GM12892 (cell line): ENCODE data around the gene KCNMB4. TPM values are rescaled to one million over a fixed set of nuclear protein-coding genes. Genes with fewer than 3 reads are reported as not detected.
A peak's percentile ranks its signal among the peaks of the same experiment; 100 is the strongest.

ENCODE experiments used
- DNase-seq: peaks from one replicate; pipeline ENCODE4 v3.0.0; 2011; ENCODE audit not compliant: insufficient read length
- FAIRE-seq: peaks from 2 replicates; lab custom pipeline; 2011; peaks lifted over from hg19 to GRCh38; lab: Jason Lieb, UNC
- POLR2A ChIP-seq: IDR thresholded peaks from 2 replicates; pipeline ENCODE4 v1.6.1; 2011; ENCODE audit warnings: low read depth, low read length, control low read depth
- POLR2AphosphoS5 ChIP-seq: IDR thresholded peaks from 2 replicates; pipeline ENCODE4 v1.6.1; 2011; ENCODE audit warnings: low read depth, low read length, control low read depth
- TAF1 ChIP-seq: IDR thresholded peaks from 2 replicates; pipeline ENCODE4 v1.6.1; 2011; ENCODE audit warnings: low read depth, mild to moderate bottlenecking, control low read depth, low read length, borderline replicate concordance
- polyA plus RNA-seq: library from polyadenylated mRNA; unstranded; fragments of >200 nt; gene quantifications from one replicate; pipeline ENCODE4 v1.2.1, GENCODE V29; 2012; ENCODE audit warnings: missing spikeins, inconsistent platforms; ENCODE audit not compliant: missing spikeins

The KCNMB4 gene, protein sequence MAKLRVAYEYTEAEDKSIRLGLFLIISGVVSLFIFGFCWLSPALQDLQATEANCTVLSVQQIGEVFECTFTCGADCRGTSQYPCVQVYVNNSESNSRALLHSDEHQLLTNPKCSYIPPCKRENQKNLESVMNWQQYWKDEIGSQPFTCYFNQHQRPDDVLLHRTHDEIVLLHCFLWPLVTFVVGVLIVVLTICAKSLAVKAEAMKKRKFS
- polyA plus RNA-seq, result 0.06 TPM

DNA sequence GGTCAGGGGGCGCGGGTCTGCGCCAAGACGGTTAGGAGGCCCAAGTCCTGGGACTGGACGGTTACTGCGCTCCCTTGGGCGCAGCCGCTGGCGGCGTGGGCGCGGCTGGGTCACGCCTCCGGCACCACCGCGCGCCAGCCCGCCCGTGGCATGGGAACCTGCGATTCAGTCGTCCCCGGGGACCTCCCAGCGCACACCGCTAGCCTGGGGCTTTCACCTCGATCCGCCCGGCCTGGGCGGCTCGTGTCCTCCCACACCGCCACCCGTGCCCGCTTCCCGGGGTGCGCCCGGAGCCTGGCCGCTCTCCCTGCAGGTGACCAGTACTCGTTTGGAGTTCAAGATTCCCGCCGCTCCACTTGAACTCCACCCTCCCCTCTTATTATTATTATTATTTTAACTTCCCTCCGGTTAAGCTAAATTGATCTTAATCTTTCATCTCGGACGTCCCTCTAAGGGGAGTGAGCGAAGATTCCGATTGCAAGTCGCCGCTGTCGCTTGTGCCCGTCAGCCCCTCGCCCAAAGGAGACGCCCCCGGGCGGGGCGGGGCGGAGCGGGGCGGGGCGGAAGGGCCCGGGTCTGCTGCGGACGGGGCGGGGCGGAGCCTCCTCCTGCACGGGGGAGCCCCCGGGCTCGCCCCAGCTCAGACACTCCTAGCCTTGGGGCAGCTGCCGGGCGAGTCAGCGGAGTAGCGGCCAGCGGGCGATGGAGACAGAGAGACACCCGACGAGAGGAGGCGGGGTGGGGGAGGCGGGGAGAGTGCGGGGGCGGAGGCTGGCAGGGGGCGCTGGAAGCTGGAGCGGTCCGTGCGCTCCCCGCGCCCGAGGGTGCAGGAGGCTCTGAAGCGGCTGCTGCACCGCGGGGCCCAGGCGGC lies at the start of gene KCNMB4:
TSS of gene KCNMB4 (plus strand) at position 643 of the 871 bp plus-strand sequence. CDS start 445 bp downstream, outside the sequence.
- peak; percentile 84 for FAIRE-seq
- peak; percentile 53 for DNase-seq
- no peak for TF ChIP-seq TAF1
- TF ChIP-seq POLR2AphosphoS5, result no peak
- TF ChIP-seq POLR2A, result no peak

DNA sequence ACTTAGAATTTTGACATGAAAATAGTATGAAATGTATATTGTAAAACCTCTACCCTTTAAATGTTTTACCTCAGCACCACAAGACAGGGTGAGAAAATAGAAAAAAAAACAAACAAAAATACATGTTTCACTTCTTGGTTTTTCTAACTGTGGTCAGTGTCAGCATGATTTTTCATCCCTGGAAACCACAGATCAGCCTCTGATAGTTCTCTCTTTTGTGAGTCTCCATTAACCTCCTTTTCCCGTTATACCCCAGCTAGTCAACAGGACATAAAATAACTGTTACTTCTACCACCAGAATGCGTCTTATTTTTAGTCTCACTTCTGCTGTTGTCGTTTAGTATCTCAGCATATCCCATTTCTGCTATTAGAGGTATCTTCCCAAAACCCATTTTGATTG lies 48.3 kb upstream of the KCNMB4 start:
- FAIRE-seq, result peak; percentile 74
- TF ChIP-seq TAF1 (no peak), POLR2A (no peak), POLR2AphosphoS5 (no peak)
- DNase-seq, result no peak

DNA sequence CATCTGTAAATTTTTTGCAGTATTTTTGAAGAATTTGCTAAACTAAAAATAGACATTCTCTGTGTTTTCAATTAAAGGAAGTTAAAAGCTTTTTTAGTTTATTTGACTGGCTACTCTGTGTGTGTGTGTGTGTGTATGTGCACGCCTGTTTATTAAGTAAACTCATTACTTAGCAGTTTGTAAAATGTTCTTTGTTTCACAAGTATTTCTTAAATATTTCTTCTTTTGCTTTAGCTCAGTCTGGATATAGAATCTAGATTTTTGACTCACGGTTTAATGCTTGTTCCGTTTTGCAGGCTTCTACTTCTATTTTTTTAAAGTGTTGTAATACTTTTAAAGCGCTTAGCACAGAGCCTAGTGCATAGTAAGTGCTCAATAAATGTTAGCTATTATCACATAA lies 46.5 kb upstream of the KCNMB4 start:
- DNase-seq (no peak), FAIRE-seq (no peak)
- TF ChIP-seq POLR2AphosphoS5 (no peak), POLR2A (no peak), TAF1 (no peak)

DNA sequence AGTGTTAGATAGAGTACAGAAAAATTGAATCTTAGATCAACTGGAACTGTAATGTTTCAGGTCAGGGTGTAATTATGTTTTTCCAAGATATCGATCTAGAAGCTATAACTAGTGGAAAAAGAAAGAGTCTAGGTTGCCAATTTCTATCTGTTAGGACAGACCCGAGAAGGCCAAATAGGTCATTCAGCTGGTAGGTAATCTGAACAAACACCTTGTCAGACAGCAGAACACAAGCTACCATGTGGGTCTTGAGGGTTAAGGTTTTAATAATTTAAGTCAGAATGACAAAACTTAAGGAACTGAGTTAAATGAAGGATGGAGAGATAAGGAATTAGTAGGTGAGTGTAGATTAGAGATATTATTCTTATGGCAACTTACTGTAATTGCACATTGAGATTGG lies 44.9 kb upstream of the KCNMB4 start:
- FAIRE-seq (no peak), DNase-seq (no peak)
- TF ChIP-seq TAF1, result no peak
- TF ChIP-seq POLR2AphosphoS5, result no peak
- TF ChIP-seq POLR2A, result no peak

DNA sequence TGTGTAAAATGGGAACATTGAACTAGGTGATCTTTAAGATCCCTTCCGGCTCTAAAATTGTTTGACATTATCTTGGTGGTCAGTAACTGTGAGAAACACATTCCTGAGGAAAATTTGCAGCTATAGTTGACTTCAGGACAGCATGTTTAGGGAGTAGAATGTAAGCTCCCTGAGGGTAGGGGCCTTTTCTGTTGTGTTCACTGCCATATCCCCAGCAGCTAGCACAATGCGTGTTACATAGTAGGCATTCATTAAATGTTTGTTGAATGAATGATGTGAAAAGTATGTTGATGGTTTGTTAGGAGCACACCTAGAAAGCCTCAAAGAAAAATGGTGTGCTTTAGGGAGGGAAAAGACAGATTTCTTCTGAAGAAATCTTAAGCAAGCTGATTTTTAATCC lies 38.5 kb upstream of the KCNMB4 start:
- TF ChIP-seq POLR2AphosphoS5 (no peak), POLR2A (no peak), TAF1 (no peak)
- FAIRE-seq (peak; percentile 87), DNase-seq (no peak)

DNA sequence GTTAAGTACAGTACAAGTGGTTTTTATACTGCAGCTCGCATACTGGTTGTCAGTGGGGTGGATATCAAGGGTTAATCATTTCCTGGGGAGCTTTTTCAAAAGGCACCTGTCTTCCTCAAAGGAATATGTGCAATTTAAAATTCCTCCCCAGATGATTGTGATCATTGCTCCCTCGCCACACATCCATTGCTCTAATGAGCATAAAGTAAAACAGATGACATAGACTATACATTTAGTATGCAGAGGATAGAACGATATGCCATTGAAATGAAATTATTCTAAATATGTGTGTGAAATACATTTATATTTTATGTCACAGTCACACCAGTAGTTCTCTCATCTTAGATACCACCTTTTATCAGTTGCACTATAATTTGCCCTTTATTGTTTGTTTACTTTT lies 36.4 kb upstream of the KCNMB4 start:
- FAIRE-seq, result no peak
- DNase-seq, result no peak
- TF ChIP-seq TAF1, result no peak
- no peak for TF ChIP-seq POLR2A
- TF ChIP-seq POLR2AphosphoS5, result no peak

DNA sequence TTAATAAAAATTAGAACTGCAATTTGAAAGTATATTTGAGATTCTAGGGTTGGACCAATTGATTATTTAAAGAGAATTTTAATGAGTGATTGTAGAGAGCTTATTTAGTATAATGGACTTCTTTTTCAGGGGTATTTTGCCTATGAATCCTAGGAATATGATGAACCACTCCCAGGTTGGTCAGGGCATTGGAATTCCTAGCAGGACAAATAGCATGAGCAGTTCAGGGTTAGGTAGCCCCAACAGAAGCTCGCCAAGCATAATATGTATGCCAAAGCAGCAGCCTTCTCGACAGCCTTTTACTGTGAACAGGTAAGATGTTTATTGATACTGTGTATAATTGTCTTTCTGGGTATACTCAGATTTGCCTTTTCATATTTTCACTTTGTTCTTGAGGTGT lies 35.9 kb upstream of the KCNMB4 start:
- no peak for TF ChIP-seq TAF1
- TF ChIP-seq POLR2A, result no peak
- no peak for TF ChIP-seq POLR2AphosphoS5
- DNase-seq (no peak), FAIRE-seq (no peak)

DNA sequence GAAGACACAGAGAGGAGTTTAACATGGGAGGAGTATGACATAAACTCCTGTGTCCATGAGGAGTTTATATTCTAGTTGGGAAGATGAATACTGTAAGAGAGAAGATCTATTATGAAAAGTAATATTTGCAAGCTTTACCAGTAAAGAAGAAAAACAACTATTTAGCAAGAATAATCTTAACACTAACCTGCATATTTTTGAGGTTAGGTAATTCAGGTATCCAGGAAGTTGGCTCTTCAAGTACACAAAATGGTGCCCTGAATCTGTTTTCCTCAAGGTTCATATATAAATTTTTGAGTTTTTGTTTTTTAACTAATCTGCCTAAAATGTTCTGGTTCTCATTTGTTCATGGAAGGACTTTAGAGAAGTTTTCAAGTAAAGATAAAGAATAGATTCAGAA lies 33.9 kb upstream of the KCNMB4 start:
- FAIRE-seq (no peak), DNase-seq (no peak)
- TF ChIP-seq POLR2AphosphoS5 (no peak), TAF1 (no peak), POLR2A (no peak)

DNA sequence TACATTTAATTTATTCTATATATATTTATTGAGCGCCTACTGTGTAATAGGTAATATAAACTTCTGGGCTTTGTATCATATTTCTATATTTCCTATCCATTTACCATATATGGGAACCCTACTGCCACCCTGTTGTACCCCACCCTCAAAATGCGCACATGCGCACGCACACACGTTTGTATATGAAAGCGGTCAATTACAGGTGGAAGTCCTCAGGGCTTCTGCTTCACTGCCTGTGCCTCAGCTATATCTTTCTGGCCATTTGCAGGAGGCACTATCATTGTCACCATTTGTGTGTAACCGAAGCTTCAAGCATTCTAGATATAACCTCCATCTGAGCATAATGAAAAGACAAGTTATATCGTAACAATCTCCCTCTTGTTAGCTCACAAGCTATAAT lies 31.3 kb upstream of the KCNMB4 start:
- DNase-seq (no peak), FAIRE-seq (no peak)
- TF ChIP-seq POLR2AphosphoS5 (no peak), POLR2A (no peak), TAF1 (no peak)

DNA sequence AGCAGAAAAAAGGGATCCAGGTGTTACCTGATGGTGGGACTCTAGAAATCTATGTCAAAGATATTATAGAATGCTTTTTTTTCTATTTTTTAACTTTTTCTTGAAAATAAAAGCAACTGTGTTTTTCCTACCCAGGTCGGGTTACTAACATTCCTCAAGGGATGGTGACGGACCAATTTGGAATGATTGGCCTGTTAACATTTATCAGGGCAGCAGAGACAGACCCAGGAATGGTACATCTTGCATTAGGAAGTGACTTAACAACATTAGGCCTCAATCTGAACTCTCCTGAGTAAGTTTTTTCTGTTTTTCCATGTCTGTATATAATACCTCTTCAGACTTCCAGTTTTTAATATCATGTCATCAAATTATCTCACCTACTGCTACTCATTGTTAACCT lies 27.6 kb upstream of the KCNMB4 start:
- FAIRE-seq (no peak), DNase-seq (no peak)
- TF ChIP-seq TAF1 (no peak), POLR2AphosphoS5 (no peak), POLR2A (no peak)

DNA sequence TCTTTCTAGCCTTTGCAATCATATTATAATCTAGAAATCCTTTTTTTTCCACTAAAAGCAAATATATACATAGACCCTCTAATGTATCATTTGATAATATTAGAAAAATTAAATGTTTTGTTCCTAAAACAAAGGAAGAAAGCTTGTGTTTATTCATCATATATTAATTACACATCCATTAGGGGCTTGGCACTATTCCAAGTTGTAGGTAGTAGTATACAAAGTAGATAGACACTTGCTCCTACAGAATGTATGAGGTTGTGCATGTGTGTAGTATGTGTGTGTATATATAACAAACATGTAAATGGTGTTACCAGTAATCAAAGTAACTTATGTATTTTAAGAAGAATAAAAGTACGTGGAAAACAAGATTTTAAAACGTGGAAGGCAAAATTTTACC lies 15.0 kb upstream of the KCNMB4 start:
- FAIRE-seq (no peak), DNase-seq (no peak)
- TF ChIP-seq TAF1, result no peak
- no peak for TF ChIP-seq POLR2A
- TF ChIP-seq POLR2AphosphoS5, result no peak
